Measurements from ENCODE around the gene NR4A1.

NR4A1 gene

GRCh38 chr12:52023182-52023975 lies 27.9 kb upstream of the NR4A1 start (continued):
- TF ChIP-seq PRDM2 (tag by site-specific recombination; IDR thresholded peaks at IDR 0.05; ENCODE audit: borderline replicate concordance) (no peak), ZNF596 (tag by site-specific recombination; IDR thresholded peaks at IDR 0.05) (no peak), KLF8 (tag by site-specific recombination; IDR thresholded peaks at IDR 0.05) (peak; percentile 79), ZNF639 (tag by site-specific recombination; IDR thresholded peaks at IDR 0.05) (0 out of 2 replicates have a peak, but pooled peaks have one; percentile 29), SP2 (tag by site-specific recombination; IDR thresholded peaks at IDR 0.05) (peak; percentile 91), SP3 (tag by site-specific recombination; IDR thresholded peaks at IDR 0.05) (peak; percentile 92), ELK4 (IDR thresholded peaks at IDR 0.05; ENCODE audit: borderline replicate concordance, low read depth, low read length) (no peak), PRDM10 (tag by site-specific recombination; IDR thresholded peaks at IDR 0.05) (0 out of 2 replicates have a peak, but pooled peaks have one; percentile 15), ZNF580 (tag by site-specific recombination; IDR thresholded peaks at IDR 0.05) (no peak), ZFP41 (tag by site-specific recombination; IDR thresholded peaks at IDR 0.05; ENCODE audit: borderline replicate concordance) (no peak), HOXD13 (CRISPR knock-in tag; IDR thresholded peaks at IDR 0.05; ENCODE audit: borderline replicate concordance) (no peak), ZNF184 (tag by site-specific recombination; IDR thresholded peaks at IDR 0.05) (no peak), KLF1 (tag by site-specific recombination; IDR thresholded peaks at IDR 0.05) (peak; percentile 96), GLI2 (tag by site-specific recombination; IDR thresholded peaks at IDR 0.05; ENCODE audit: borderline replicate concordance, low read depth) (no peak), TSHZ1 (tag by site-specific recombination; IDR thresholded peaks at IDR 0.05; ENCODE audit: borderline replicate concordance) (no peak), PRDM6 (tag by site-specific recombination; IDR thresholded peaks at IDR 0.05) (no peak), ZNF626 (tag by site-specific recombination; IDR thresholded peaks at IDR 0.05) (no peak), ZNF202 (tag by site-specific recombination; IDR thresholded peaks at IDR 0.05; ENCODE audit: borderline replicate concordance) (no peak), ZNF777 (tag by site-specific recombination; IDR thresholded peaks at IDR 0.05; ENCODE audit: borderline replicate concordance) (no peak), ZNF510 (tag by site-specific recombination; IDR thresholded peaks at IDR 0.05; ENCODE audit: insufficient replicate concordance) (no peak)
